Stimulated activated CD4-positive, alpha-beta T cell treated with anti-CD3 and anti-CD28 coated beads, Interleukin-4, amount 100 ng/mL, for 48 hours (primary cell): ENCODE results near the gene SYNPO.

Experiments
- DNase-seq, 2 donors: peaks; one replicate each; pipeline ENCODE4 v3.0.0-alpha.2; 2020; ENCODE audit warnings: low read depth in 2 of 2

The SYNPO gene

GRCh38 chr5:150607991-150608390, 32.5 kb upstream of the SYNPO start:
- DNase-seq: no peak

DNA sequence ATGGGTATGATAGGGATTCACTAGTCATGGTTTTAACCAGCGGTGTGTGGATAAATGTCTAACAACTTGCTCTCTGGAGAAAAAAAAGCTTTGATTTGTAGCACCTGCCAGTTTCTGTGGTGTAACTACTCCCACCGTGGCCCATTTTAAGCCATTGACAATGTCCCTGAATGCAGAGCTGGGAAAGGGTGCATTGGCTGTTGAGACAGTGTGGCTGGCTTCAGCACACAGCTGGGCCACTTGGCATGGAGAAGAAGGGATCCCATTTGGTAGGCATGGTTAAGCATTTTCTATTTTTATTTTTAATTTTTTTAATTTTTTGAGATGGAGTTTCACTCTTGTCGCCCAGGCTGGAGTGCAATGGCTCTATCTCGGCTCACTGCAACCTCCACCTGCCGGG, 31.5 kb upstream of the SYNPO start:
- DNase-seq: no peak

DNA sequence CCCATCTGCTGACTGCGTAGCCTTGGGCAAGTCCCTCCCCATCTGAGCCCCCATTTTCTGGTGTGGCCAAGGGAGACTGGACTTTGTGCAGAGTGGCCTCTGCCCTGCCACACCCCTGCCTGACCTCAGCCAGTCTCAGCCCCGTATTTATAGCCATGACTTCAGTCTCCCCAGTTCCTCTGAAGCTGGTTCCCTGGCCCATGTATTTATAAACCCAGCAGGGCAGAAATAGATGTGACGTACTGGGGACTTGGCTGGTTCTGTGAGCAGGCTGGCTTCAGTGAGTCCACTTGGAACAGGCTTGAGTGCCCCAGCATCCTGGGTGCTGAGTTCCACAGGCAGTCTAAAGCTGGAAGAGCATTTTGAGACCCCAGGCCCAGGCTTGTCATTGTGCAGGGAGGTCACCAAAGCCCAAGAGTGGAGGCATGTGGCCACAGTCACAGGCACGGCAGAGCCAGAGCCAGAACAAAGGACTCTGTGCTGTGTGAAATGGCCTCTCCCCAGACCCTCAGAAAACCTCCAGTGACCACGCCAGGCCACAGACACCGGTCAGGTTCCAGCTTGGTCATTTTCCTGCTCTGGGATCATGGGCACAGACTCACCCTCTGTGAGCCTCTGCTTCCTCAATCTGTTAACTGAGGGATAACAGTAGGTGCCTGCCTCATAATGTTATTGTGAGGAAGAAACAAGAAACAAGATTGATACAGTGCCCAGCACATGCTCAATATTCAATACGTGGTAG, 30.4 kb upstream of the SYNPO start:
- DNase-seq: no peak

GRCh38 chr5:150611026-150611425, 29.4 kb upstream of the SYNPO start:
- no peak for DNase-seq

GRCh38 chr5:150612405-150612804, 28.1 kb upstream of the SYNPO start:
- DNase-seq: no peak

- no peak for DNase-seq
Measured at GRCh38 chr5:150612905-150613670, 27.4 kb upstream of the SYNPO start.

- DNase-seq: no peak
Measured at GRCh38 chr5:150613991-150614660, 26.3 kb upstream of the SYNPO start.

- DNase-seq: no peak
Measured at GRCh38 chr5:150614661-150615060, 25.8 kb upstream of the SYNPO start.

GRCh38 chr5:150615141-150615699, 25.2 kb upstream of the SYNPO start:
- no peak for DNase-seq

GRCh38 chr5:150616024-150616470, 24.4 kb upstream of the SYNPO start:
- no peak for DNase-seq

- DNase-seq: no peak
Measured at GRCh38 chr5:150616506-150616905, 24.0 kb upstream of the SYNPO start.

DNA sequence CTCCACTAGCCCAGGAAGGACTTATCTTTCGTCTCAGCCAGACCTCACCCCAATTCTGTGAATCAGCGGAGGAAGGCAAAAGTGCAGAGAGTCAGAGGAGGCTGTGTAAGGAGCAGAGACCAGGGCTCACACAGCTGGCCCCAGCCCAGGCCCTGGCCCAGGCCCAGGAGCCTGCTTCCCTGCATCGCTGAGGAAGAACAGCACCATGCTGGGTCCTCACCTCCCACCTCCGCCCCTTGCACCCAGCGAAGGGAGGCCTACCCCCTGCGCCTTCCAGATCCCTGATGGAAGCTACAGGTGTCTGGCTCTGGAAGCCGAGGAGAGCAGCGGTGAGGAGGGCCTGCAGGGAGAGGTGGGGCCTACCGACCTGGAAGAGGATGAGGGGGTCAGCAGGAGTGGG, 22.3 kb upstream of the SYNPO start:
- DNase-seq: no peak

DNA sequence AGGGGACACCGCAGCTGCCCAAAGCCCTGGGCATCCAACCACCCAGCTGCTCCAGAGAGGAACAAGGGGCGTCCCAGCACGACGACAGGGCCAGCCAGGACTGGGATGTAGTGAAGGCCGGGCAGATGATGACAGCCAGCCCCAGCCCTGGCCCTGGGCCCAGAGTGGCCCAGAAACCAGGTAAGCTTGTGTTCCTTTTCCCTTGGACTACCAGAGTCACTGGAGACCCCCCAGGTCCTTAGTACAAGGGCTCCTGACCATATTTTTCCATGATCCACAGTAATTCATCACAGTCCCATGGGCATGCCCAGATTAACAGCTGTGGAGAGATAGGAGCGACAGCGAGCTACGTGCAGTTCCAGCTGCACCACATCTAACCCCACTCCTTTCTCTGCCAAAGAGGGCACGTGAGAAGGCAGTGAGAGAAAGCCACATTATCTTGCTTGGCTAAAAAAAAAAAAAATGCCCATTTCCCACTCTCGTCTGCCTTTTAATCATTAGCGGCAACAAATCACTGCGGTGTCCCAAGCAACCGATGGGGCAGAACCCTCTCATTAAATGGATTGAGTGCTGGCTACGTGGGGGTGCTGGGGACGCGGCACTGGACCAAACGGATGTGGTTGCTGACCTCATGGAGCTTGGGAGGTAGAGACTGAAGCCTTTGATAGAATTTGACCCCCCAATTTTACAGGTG, 21.7 kb upstream of the SYNPO start:
- DNase-seq: no peak

DNA sequence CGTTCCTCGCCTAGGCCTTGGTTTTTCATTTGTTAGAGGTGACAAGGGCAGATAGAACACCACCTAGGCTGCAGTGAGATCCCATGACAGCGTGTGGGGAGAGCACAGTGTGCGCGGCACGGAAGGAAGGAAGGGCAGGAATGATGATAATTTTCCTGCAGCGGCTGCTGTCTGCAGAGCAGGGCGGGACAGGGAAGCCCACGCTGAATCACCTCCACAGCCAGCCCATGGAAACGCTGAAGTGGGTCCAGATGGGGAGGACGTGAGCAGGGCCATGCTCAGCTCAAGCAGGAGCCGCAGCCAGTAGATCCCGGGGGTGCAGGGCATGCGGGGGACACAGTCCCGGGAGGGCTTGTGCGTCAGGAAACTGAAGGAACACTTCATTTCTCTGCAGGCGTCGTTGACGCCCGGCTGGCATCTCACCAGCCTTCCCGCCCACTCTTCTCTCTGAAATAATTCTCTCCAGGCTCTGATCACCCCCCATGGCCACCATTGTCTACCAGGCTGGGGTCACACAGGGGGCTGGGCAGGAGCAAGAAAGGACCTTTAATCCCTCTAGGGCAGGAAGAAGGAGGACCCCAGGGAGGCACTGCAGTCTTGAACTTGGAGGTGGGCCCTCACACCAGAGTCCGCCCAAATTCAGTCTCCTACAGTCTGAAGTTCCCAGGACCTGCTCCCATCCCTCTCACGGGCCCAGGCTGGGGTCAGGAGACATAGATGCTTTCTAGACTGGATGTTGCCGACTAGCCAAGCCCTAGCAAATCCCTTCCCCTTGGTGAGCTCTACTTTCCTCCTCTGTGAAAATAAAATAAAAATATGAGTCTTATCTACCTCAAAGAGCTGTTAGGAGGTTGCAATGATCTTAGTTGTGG, 20.9 kb upstream of the SYNPO start:
- DNase-seq: no peak

- DNase-seq: no peak
Measured at GRCh38 chr5:150621301-150621700, 19.2 kb upstream of the SYNPO start.

DNA sequence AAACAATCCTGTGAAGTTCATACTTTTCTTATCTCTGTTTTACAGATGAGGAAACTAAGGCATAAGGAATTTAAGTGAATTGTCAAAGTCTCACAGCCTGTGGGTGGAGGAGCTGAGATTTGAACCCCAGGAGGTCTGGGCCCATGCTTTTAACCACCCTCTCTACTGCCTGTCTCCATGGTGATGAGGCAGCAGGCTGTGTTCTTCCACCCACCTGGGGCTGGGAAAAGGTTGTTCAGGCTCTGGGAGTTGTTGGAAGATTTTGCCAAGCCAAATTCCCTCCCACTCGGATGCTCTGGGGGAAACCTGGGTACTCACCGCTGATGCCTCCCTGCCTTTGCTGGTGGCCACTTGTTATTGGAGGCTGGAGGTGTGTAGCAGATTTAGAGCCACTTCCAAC, 18.3 kb upstream of the SYNPO start:
- DNase-seq: no peak

DNA sequence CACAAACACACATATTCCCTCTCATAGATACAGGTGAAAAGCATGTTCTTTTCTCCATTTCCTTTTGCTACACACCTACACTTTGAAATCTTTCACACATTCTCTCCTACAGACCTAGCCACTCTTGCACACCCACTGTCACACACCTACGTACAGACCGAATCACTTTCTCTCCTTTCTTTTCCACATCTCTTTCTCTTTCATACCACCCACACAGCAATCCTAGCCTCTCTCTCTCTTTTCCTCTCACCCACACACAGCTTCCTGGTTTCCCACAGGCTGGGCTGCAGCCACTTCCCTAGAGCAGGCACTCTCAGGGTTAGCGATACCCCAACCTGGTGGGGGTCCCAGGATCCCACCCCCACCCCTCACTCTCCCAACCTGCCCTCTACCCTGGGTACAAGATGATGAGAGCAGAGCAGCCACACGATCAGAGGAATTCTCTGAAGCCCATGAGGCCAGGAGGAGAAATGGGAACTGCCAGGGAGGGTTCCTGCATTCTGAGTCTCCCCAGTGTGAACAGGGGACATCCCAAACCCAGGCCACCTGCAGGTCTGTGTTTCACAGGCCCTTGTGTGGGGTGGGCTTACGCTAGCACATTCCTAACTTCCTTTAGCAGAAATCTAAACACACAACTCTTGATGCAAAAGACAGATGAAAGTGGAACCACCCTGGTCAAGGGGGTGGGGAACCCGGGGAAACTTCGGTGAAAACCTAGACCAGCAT, 17.1 kb upstream of the SYNPO start:
- DNase-seq: no peak

GRCh38 chr5:150623878-150624216, 16.6 kb upstream of the SYNPO start:
- DNase-seq: no peak

DNA sequence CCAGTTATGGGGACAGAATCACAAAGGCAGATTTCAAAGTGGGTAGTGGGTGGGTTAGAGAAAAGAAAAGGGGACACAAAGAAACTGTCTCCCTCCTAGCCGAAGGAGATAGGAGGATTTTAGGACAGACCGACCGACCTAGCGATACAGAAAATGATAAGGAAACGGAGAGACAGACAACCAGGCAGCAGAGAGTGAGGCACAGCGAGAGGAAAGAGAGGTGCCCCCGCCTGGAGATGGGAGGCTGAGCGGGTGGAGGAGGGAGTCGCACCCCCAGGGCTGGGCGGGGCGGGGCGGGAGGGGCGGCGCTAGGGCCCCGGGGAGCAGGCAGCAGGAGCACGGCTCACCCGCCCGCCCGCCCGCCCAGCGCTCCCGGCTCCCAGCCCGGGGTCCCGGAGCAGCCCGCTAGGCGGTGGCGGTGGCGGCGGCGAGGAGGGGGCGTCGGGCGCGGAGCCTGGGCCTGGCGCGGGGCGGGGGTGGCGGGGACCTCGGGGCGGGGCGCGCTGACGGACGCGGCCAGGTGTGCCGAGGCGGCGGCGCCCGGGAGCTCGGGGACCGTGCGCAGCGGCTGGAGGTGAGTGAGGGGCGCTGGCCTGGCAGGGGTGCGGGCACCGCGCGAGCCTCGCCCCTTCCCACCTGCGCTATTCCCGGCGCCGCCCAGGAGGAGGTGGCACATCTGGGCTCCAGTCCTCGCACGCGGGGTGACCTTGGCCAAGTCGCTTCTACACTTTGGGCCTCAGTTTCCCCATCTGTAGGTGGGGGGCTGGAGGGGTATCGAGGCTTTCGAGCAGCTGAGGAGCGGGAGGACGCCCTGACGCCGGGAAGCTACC, 15.9 kb upstream of the SYNPO start:
- peak; percentile 7 to 9 for DNase-seq
